GM19035 (cell line): ENCODE measurements around the gene DDX1.
"Not testable (repeated sequence)": the region's sequence is repeated elsewhere in the genome, so short reads cannot be mapped to it uniquely, and the experiment has no call there.

Source experiments
- ATAC-seq: cut with Tn5 transposase; IDR thresholded peaks from one replicate; pipeline ENCODE4 v1.9.1; 2021; ENCODE audit not compliant: unreplicated experiment

DDX1 gene

DNA sequence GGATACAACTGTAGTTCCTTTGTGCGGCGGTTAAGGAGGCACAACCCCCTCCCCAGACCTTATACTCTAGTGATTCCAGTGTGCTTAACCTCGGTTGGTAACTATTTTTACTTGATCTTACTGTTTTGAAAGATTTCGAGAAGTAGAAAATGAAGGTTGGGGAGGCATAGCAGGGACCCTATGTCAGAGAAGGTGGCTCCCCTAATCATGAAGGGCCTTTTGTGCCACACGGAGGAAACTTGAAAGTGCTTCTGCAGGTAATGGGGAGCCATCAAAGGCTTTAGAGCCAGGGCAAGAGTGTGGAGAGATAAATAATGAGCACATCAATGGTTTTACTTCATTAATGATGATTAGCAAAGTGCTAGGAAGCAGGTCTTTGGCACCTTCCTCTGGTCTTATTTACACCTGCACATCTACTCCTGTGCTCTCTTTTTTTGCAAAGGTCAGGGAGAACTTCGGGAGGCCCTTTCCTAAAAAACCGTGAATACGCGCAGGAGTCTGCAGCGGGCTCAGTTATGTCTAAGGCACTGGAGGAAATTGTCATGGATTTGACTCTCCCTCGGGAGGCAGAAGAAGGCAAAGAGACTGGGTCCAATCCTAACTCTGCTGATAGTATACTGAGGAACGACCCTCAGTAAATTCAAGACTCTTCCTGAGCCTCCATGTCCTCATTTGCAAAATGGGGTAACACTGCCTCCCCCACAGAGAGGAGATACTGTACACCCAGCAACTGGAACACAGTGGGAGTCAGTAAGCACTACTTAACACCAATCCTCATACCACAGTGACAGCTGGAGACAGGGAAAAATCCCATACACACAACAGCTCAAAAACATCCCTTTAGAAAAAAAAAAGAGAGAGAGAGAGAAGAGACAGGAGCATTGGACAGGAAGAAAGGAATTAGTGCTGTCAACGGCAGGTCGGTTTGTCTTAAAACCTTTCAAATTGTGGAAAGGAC is 81.6 kb downstream of the DDX1 start:
- no peak for ATAC-seq

DNA sequence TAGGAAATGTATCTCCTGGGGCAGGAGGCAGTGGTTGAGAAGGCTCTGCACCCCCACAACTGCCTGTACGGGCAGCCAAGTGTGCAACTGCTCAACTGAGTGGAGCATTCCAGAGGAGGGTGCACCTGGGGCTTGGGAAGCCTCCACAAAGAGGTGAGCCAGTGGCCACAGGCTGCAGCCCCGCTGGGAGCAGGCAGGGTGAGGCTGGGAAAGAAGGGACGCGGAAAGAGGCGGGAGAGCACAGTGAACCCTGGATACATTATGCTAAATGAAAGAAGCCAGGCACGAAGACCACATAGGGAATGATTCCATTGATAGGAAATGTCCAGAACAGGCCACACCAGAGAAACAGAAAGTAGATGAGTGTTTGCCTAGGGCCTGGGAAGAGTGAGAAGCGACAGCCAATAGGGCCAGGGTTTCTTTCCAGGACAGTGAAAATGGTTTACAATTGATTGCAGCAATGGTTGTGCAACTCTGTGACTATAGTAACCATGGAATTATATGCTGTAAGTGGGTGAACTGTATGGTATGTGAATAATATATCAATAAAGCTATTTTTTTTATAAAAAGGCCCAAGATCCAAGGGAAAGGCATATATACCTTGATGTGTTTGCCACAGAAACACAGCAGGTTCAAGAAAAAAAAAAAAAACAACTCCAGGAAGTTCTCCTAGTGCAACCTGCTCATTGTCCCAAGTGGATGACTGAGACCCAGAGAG is 82.4 kb downstream of the DDX1 start:
- no peak for ATAC-seq

DNA sequence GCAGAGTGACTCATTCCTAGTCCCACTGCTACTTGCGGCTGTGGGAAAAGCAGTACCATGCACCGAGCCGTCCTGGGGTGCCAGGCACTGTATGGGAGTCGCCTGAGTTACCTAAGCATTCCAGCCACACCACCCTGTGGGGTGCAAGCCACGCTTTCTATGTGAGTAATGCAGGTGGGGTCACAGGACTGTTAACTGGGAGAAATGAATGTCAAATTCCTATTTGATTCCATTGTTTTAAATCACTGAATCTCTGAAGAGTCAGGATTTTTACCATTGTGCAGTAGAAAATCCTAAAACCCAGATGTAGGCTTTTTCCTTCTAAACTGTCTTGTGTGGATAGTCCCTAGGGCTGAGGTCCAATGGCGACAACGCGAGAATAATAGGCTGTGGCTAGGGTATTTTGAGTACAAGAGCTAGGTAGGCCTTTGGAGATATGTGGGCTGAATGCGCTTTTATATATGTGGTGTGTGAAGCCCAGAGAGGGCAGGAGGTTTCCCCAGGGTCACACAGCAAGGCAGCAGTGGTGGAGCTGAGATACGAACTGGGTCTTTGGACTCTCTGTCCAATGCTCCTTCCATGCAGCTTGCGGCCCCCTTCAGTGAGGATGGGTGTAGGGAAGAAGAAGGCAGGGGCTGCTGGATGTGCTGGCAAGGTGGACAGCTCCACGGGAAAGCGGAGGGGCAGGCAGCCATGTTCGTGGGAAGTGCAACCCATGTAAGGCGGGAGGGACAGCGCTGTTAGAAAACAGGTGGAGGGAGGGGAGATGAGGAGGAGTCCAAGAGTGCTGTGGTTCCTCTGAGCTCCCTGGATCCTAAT is 83.2 kb downstream of the DDX1 start:
- ATAC-seq = no peak

DNA sequence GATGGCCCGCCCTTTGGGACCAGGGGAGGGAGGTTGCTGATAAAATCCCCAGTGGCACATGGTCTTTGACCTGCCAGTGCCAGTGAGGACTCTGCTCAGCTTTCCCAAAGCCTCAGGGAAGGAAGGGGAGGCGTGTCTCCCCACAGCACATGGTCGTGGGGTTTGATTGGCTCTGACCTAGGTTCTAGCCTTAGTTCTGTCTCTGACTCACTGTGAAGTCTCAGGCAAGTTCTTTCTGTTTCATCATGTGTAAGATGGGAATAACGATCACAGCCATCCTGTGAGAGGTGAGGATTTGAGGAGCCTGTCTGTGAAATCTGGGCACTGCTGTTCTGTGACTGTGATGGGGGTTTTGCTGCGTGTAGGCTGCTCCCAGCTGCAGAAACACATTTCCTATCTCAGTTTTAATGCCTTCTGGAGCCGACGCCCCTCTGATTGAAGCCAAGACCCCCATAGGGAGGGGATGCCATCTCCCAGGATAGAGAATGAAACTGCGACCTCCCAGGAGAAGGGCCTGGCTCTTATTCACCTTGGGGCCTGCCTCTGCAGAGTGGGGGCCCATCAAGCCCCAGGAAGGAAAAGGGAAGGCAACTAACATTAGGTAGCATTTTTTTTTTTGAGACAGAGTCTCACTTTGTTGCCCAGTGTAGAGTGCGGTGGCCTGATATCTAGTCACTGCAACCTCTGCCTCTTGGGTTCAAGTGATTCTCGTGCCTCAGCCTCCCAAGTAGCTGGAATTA is 84.0 kb downstream of the DDX1 start:
- no peak for ATAC-seq

DNA sequence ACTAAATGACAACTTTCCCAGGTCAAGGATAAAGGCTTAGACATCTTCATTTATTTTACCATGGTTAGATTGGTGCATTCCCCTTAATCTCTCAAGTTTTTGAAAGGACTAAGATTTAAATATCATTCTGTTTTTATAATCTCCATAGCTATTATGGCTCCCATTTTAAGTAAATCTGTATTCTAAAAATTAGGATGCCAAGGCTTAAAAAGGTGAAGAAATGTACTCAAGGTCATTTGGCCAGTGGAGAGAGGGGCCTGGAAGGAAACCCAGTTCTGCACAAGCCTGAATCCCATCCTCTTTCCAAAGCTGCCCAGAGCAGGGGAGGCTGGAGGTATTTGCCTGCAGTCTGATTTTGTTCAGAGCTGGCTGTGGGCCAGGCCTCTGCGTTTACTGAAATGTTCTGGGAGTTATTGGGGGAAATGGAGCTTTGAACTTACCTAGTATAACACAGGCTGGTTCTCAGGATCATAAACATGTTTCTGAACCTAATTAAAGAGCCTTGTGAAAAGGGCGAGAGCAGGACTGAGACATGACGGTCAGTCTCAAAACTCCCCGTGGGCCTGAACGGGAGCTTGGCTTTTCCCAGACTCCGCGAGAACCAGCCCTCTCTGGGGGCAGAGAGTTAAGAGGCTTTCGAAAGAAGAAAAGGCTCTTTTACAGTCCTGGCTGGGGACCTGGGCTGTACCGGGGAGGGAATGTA is 85.6 kb downstream of the DDX1 start:
- no peak for ATAC-seq

GRCh38 chr2:15678346-15678745 is 86.7 kb downstream of the DDX1 start:
- ATAC-seq = no peak

- no peak for ATAC-seq
Measured at GRCh38 chr2:15678909-15679308, 87.2 kb downstream of the DDX1 start.

GRCh38 chr2:15679386-15679924 is 87.8 kb downstream of the DDX1 start:
- ATAC-seq = no peak

DNA sequence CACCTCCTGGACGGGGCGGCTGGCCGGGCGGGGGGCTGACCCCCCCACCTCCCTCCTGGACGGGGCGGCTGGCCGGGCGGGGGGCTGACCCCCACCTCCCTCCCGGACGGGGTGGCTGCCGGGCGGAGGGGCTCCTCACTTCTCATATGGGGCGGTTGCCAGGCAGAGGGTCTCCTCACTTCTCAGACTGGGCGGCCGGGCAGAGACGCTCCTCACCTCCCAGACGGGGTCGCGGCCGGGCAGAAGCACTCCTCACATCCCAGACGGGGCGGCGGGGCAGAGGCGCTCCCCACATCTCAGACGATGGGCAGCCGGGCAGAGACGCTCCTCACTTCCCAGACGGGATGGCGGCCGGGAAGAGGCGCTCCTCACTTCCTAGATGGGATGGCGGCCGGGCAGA is 88.5 kb downstream of the DDX1 start:
- ATAC-seq = not testable (repeated sequence)
